HepG2 (cell line): Measurements from ENCODE around the gene APC2. TPM values are rescaled to one million over a fixed set of nuclear protein-coding genes. Genes with fewer than 3 reads are reported as not detected.
A peak's percentile ranks its signal among the peaks of the same experiment; 100 is the strongest.

Experiments
- ARID2 ChIP-seq: sonication (generic); formaldehyde crosslinking; IDR thresholded peaks from 2 replicates; pipeline ENCODE4 v1.8.1; 2022; ENCODE audit warnings: mild to moderate bottlenecking, missing genetic modification reagents, borderline replicate concordance
- ATAD3A ChIP-seq: sonication (generic); formaldehyde crosslinking; IDR thresholded peaks from 2 replicates; pipeline ENCODE4 v1.4.0; 2020; ENCODE audit warnings: missing genetic modification reagents
- MAFF ChIP-seq: IDR thresholded peaks from 2 replicates; pipeline ENCODE4 v1.6.1; 2011; ENCODE audit warnings: low read depth, low read length, improper control_type of control experiment
- NFIB ChIP-seq: sonication (generic); formaldehyde crosslinking; IDR thresholded peaks from 2 replicates; pipeline ENCODE4 v1.9.0; 2021; ENCODE audit warnings: missing genetic modification reagents, mild to moderate bottlenecking, borderline replicate concordance
- NKX3-1 ChIP-seq: sonication (generic); formaldehyde crosslinking; IDR thresholded peaks from 2 replicates; pipeline ENCODE4 v1.5.0; 2020; ENCODE audit warnings: missing genetic modification reagents
- SUZ12 ChIP-seq: fragments of 150-350 bp; IDR thresholded peaks from 2 replicates; pipeline ENCODE4 v1.6.1; 2014; ENCODE audit warnings: low read depth, low read length
- TMF1 ChIP-seq: sonication (generic); formaldehyde crosslinking; IDR thresholded peaks from 2 replicates; pipeline ENCODE4 v1.8.1; 2022; ENCODE audit warnings: low read depth, missing genetic modification reagents
- ZNF260 ChIP-seq: sonication (generic); formaldehyde crosslinking; IDR thresholded peaks from 2 replicates; pipeline ENCODE4 v1.4.0; 2020; ENCODE audit warnings: missing genetic modification reagents, low read depth, mild to moderate bottlenecking, borderline replicate concordance
- ZNF644 ChIP-seq: IDR thresholded peaks from 2 replicates; pipeline ENCODE4 v1.6.1; 2016; ENCODE audit warnings: low read depth
- ZNF83 ChIP-seq: sonication (generic); formaldehyde crosslinking; IDR thresholded peaks from 2 replicates; pipeline ENCODE4 v1.4.0; 2020; ENCODE audit warnings: missing genetic modification reagents, mild to moderate bottlenecking, borderline replicate concordance
- polyA plus RNA-seq, 8 experiments: library from polyadenylated mRNA; depleted of rRNA in 3 of 8; stranded (reverse) in 7 of 8; unstranded in 1 of 8; fragments of >200 nt; fragmentation: Illumina TruSeq in 4 of 8; extraction: Trizol in 4 of 8; gene quantifications; 2 replicates each; pipeline versions ENCODE4 v1.2.1 to v1.2.3, GENCODE V29; 2011 to 2016; ENCODE audit warnings: low read depth in 4 of 8, missing spikeins in 1 of 8, mixed read lengths in 1 of 8; ENCODE audit not compliant: insufficient read depth in 1 of 8
- total RNA-seq, 5 experiments: library from RNA; depleted of rRNA; stranded (reverse); fragments of >200 nt; fragmentation: Illumina TruSeq; extraction: Trizol; gene quantifications; 2 replicates each; pipeline ENCODE4 v1.2.3, GENCODE V29; 2016; ENCODE audit warnings: low read depth in 1 of 5
- TF ChIP-seq, protein P1 (sequence below), 2 experiments: fragments of 450-650 bp in 1 of 2; sonication (generic) in 1 of 2; formaldehyde crosslinking in 1 of 2; IDR thresholded peaks; 2 replicates each; pipeline versions ENCODE4 v1.6.1 to v1.8.0; 2016 to 2022; ENCODE audit warnings: antibody characterized with exemption in 1 of 2, mild to moderate bottlenecking in 1 of 2, missing genetic modification reagents in 1 of 2
- TF ChIP-seq, protein P2 (sequence below): sonication (generic); formaldehyde crosslinking; IDR thresholded peaks from 2 replicates; pipeline ENCODE4 v1.4.0; 2020; ENCODE audit warnings: missing genetic modification reagents
- TF ChIP-seq, protein P3 (sequence below): sonication (generic); formaldehyde crosslinking; IDR thresholded peaks from 2 replicates; pipeline ENCODE4 v1.4.0; 2020; ENCODE audit warnings: mild to moderate bottlenecking, missing genetic modification reagents, borderline replicate concordance
- TF ChIP-seq, protein P4 (sequence below): sonication (generic); formaldehyde crosslinking; IDR thresholded peaks from 2 replicates; pipeline ENCODE4 v1.5.0; 2020; ENCODE audit warnings: mild to moderate bottlenecking, missing genetic modification reagents

APC2 gene
- total and polyA plus RNA-seq, 2 of the 13 experiments (the other 11 are each of a cell fraction or from before 2014, with no cell fraction given): 0.08 to 0.22 TPM

DNA sequence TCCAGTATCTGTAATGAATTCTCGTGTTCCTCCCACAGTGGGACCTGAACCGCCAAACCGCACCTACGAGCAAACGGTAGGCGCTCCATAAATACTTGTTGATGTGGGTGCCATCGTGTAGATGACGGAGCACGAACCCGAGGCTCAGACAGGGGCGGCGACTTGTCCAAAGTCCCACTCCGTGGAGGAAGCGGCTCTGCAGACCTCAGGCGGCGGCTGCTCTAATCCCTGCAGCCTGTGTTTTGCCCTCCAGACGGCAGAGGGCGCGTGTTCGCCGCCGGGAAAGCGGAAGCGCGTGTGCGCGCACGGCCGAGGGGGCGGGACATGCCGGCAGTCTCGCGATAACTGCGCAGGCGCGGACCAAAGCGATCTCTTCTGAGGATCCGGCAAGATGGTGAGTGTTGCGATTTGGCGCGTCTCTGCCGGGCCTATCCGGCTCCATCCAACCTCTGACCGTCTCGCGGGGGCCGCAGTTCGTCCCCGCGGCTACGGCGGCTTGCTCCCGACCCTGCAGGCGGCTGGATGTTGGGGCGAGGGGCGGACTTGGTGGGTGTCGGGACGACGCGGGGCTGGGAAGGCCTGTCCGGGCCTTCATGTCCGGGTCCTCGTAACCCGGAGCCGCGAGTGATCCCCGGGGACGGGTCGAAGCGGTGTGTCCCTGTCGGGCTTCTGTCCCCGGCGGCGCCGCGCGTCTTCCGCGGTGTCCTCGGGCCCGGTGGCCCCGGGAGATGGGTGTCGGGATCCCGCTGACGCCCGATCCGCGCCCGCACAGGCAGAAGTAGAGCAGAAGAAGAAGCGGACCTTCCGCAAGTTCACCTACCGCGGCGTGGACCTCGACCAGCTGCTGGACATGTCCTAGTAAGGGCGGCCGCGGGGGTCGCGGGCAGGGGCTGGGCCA, 11.6 kb upstream of the APC2 start, which contains the start of gene RPS15 (continued):
- TF ChIP-seq, protein P1, sequence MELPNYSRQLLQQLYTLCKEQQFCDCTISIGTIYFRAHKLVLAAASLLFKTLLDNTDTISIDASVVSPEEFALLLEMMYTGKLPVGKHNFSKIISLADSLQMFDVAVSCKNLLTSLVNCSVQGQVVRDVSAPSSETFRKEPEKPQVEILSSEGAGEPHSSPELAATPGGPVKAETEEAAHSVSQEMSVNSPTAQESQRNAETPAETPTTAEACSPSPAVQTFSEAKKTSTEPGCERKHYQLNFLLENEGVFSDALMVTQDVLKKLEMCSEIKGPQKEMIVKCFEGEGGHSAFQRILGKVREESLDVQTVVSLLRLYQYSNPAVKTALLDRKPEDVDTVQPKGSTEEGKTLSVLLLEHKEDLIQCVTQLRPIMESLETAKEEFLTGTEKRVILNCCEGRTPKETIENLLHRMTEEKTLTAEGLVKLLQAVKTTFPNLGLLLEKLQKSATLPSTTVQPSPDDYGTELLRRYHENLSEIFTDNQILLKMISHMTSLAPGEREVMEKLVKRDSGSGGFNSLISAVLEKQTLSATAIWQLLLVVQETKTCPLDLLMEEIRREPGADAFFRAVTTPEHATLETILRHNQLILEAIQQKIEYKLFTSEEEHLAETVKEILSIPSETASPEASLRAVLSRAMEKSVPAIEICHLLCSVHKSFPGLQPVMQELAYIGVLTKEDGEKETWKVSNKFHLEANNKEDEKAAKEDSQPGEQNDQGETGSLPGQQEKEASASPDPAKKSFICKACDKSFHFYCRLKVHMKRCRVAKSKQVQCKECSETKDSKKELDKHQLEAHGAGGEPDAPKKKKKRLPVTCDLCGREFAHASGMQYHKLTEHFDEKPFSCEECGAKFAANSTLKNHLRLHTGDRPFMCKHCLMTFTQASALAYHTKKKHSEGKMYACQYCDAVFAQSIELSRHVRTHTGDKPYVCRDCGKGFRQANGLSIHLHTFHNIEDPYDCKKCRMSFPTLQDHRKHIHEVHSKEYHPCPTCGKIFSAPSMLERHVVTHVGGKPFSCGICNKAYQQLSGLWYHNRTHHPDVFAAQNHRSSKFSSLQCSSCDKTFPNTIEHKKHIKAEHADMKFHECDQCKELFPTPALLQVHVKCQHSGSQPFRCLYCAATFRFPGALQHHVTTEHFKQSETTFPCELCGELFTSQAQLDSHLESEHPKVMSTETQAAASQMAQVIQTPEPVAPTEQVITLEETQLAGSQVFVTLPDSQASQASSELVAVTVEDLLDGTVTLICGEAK (IDR thresholded peaks at IDR 0.05): no peak
- TF ChIP-seq, protein P1 (CRISPR knock-in tag; IDR thresholded peaks at IDR 0.05): peak; percentile 76; the same call in 1 of the 2 replicates
- no peak for TF ChIP-seq ZNF644 (CRISPR knock-in tag)
- peak; percentile 86; the same call in 1 of the 2 replicates for TF ChIP-seq ATAD3A
- peak; percentile 94 for TF ChIP-seq NKX3-1
- no peak for TF ChIP-seq ARID2
- no peak for TF ChIP-seq ZNF260 (CRISPR knock-in tag)
- TF ChIP-seq, protein P2, sequence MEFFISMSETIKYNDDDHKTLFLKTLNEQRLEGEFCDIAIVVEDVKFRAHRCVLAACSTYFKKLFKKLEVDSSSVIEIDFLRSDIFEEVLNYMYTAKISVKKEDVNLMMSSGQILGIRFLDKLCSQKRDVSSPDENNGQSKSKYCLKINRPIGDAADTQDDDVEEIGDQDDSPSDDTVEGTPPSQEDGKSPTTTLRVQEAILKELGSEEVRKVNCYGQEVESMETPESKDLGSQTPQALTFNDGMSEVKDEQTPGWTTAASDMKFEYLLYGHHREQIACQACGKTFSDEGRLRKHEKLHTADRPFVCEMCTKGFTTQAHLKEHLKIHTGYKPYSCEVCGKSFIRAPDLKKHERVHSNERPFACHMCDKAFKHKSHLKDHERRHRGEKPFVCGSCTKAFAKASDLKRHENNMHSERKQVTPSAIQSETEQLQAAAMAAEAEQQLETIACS (CRISPR knock-in tag): peak; percentile 99
- TF ChIP-seq, protein P3, sequence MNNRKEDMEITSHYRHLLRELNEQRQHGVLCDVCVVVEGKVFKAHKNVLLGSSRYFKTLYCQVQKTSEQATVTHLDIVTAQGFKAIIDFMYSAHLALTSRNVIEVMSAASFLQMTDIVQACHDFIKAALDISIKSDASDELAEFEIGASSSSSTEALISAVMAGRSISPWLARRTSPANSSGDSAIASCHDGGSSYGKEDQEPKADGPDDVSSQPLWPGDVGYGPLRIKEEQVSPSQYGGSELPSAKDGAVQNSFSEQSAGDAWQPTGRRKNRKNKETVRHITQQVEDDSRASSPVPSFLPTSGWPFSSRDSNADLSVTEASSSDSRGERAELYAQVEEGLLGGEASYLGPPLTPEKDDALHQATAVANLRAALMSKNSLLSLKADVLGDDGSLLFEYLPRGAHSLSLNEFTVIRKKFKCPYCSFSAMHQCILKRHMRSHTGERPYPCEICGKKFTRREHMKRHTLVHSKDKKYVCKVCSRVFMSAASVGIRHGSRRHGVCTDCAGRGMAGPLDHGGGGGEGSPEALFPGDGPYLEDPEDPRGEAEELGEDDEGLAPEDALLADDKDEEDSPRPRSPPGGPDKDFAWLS (CRISPR knock-in tag): no peak
- peak; percentile 92; the same call in 1 of the 2 replicates for TF ChIP-seq TMF1 (CRISPR knock-in tag)
- TF ChIP-seq ZNF83 (CRISPR knock-in tag): peak; percentile 79
- no peak for TF ChIP-seq NFIB (CRISPR knock-in tag)
- TF ChIP-seq, protein P4, sequence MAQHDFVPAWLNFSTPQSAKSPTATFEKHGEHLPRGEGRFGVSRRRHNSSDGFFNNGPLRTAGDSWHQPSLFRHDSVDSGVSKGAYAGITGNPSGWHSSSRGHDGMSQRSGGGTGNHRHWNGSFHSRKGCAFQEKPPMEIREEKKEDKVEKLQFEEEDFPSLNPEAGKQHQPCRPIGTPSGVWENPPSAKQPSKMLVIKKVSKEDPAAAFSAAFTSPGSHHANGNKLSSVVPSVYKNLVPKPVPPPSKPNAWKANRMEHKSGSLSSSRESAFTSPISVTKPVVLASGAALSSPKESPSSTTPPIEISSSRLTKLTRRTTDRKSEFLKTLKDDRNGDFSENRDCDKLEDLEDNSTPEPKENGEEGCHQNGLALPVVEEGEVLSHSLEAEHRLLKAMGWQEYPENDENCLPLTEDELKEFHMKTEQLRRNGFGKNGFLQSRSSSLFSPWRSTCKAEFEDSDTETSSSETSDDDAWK (CRISPR knock-in tag): no peak
- TF ChIP-seq SUZ12: no peak
- no peak for TF ChIP-seq MAFF
